IMR-90 (cell line): Measurements from ENCODE around the gene EDEM1.

Experiments used
- BHLHE40 ChIP-seq: fragments of 150-350 bp; IDR thresholded peaks from 2 replicates; pipeline ENCODE4 v1.6.1; 2016; ENCODE audit warnings: mild to moderate bottlenecking, low read depth, low read length
- CEBPB ChIP-seq: IDR thresholded peaks from 2 replicates; pipeline ENCODE4 v1.6.1; 2012; ENCODE audit warnings: low read depth, low read length, improper control_type of control experiment
- CHD1 ChIP-seq: IDR thresholded peaks from 2 replicates; pipeline ENCODE4 v1.6.1; 2012; ENCODE audit warnings: low read depth, low read length, improper control_type of control experiment
- FOS ChIP-seq: fragments of 150-350 bp; IDR thresholded peaks from 2 replicates; pipeline ENCODE4 v1.6.1; 2016; ENCODE audit warnings: low read depth, low read length
- MAFK ChIP-seq: IDR thresholded peaks from 2 replicates; pipeline ENCODE4 v1.6.1; 2012; ENCODE audit warnings: low read depth, low read length, improper control_type of control experiment
- MAZ ChIP-seq: IDR thresholded peaks from 2 replicates; pipeline ENCODE4 v1.6.1; 2012; ENCODE audit warnings: low read depth, mild to moderate bottlenecking, low read length, improper control_type of control experiment, moderate library complexity, borderline replicate concordance
- POLR2A ChIP-seq: IDR thresholded peaks from 2 replicates; pipeline ENCODE4 v1.6.1; 2012; ENCODE audit warnings: mild to moderate bottlenecking, low read depth, low read length
- RAD21 ChIP-seq: IDR thresholded peaks from 2 replicates; pipeline ENCODE4 v1.6.1; 2012; ENCODE audit warnings: low read length, improper control_type of control experiment
- RCOR1 ChIP-seq: IDR thresholded peaks from 2 replicates; pipeline ENCODE4 v1.6.1; 2012; ENCODE audit warnings: mild to moderate bottlenecking, low read length, improper control_type of control experiment; ENCODE audit not compliant: insufficient replicate concordance
- RFX5 ChIP-seq: IDR thresholded peaks from 2 replicates; pipeline ENCODE4 v1.8.0; 2012; ENCODE audit warnings: low read depth, mild to moderate bottlenecking, low read length, moderate library complexity
- SMC3 ChIP-seq: fragments of 150-350 bp; IDR thresholded peaks from 2 replicates; pipeline ENCODE4 v1.6.1; 2016; ENCODE audit warnings: low read depth, mild to moderate bottlenecking, antibody characterized with exemption, low read length, moderate library complexity
- TF ChIP-seq, protein P1 (sequence below): conservative IDR thresholded peaks from 2 replicates; pipeline ENCODE4 v1.5.1; 2012; ENCODE audit warnings: mild to moderate bottlenecking, low read depth, low read length, improper control_type of control experiment
- TF ChIP-seq, protein P2 (sequence below): fragments of 150-350 bp; IDR thresholded peaks from 2 replicates; pipeline ENCODE4 v1.6.1; 2017; ENCODE audit warnings: mild to moderate bottlenecking, antibody characterized with exemption, low read length, low read depth

DNA sequence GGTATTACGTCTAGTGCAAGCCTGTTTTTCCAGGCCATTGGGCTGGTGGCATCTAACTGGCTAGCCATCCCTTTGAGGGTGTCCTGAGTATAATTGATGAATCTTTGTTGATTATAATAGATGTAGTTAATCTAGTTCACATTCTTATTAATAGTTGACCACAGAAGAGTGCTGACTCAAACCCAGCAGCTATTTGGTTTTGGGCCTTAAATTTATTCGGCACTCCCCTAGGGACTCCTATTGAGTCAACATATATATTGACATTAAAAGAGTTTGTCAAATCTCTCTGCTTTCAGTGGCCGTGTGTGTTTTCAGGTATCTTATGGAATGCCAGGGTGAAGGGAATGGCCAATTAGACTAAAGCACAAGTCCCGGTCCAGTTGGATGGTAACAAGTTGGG, 45.7 kb upstream of the EDEM1 start:
- TF ChIP-seq, protein P1, sequence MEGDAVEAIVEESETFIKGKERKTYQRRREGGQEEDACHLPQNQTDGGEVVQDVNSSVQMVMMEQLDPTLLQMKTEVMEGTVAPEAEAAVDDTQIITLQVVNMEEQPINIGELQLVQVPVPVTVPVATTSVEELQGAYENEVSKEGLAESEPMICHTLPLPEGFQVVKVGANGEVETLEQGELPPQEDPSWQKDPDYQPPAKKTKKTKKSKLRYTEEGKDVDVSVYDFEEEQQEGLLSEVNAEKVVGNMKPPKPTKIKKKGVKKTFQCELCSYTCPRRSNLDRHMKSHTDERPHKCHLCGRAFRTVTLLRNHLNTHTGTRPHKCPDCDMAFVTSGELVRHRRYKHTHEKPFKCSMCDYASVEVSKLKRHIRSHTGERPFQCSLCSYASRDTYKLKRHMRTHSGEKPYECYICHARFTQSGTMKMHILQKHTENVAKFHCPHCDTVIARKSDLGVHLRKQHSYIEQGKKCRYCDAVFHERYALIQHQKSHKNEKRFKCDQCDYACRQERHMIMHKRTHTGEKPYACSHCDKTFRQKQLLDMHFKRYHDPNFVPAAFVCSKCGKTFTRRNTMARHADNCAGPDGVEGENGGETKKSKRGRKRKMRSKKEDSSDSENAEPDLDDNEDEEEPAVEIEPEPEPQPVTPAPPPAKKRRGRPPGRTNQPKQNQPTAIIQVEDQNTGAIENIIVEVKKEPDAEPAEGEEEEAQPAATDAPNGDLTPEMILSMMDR: no peak
- TF ChIP-seq MAZ: no peak
- no peak for TF ChIP-seq RAD21
- no peak for TF ChIP-seq POLR2A
- no peak for TF ChIP-seq BHLHE40
- no peak for TF ChIP-seq CEBPB
- no peak for TF ChIP-seq MAFK
- TF ChIP-seq, protein P2, sequence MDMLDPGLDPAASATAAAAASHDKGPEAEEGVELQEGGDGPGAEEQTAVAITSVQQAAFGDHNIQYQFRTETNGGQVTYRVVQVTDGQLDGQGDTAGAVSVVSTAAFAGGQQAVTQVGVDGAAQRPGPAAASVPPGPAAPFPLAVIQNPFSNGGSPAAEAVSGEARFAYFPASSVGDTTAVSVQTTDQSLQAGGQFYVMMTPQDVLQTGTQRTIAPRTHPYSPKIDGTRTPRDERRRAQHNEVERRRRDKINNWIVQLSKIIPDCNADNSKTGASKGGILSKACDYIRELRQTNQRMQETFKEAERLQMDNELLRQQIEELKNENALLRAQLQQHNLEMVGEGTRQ: no peak
- TF ChIP-seq RCOR1: no peak
- no peak for TF ChIP-seq SMC3
- TF ChIP-seq CHD1: no peak
- TF ChIP-seq FOS: no peak
- TF ChIP-seq RFX5: no peak
